Activated CD4-positive, alpha-beta T cell treated with anti-CD3 and anti-CD28 coated beads, Interleukin-2, amount 50 U/mL, for 48 hours (primary cell): ENCODE measurements around the gene PARD3.

Source experiments
- DNase-seq, 2 experiments: peaks; one replicate each; pipeline ENCODE4 v3.0.0-alpha.2; 2020

PARD3 gene

GRCh38 chr10:34736976-34737771, 77.9 kb downstream of the PARD3 start:
- no peak for DNase-seq

- no peak for DNase-seq
Measured at GRCh38 chr10:34734918-34735317, 80.2 kb downstream of the PARD3 start.

- no peak for DNase-seq
Measured at GRCh38 chr10:34732926-34733325, 82.2 kb downstream of the PARD3 start.

GRCh38 chr10:34731885-34732701, 83.0 kb downstream of the PARD3 start:
- DNase-seq, result no peak

GRCh38 chr10:34731213-34731612, 83.9 kb downstream of the PARD3 start:
- no peak for DNase-seq

GRCh38 chr10:34730726-34731125, 84.4 kb downstream of the PARD3 start:
- no peak for DNase-seq

GRCh38 chr10:34729619-34730018, 85.5 kb downstream of the PARD3 start:
- no peak for DNase-seq

- DNase-seq, result no peak
Measured at GRCh38 chr10:34728361-34728760, 86.7 kb downstream of the PARD3 start.

- DNase-seq, result no peak
Measured at GRCh38 chr10:34727595-34728033, 87.5 kb downstream of the PARD3 start.

- DNase-seq, result no peak
Measured at GRCh38 chr10:34726862-34727261, 88.2 kb downstream of the PARD3 start.

GRCh38 chr10:34723750-34724149, 91.3 kb downstream of the PARD3 start:
- no peak for DNase-seq

GRCh38 chr10:34722404-34722803, 92.7 kb downstream of the PARD3 start:
- no peak for DNase-seq

GRCh38 chr10:34721208-34721840, 93.8 kb downstream of the PARD3 start:
- DNase-seq, result no peak

- no peak for DNase-seq
Measured at GRCh38 chr10:34719746-34720145, 95.3 kb downstream of the PARD3 start.

GRCh38 chr10:34719328-34719727, 95.8 kb downstream of the PARD3 start:
- no peak for DNase-seq

- DNase-seq, result no peak
Measured at GRCh38 chr10:34717429-34717828, 97.7 kb downstream of the PARD3 start.

- no peak for DNase-seq
Measured at GRCh38 chr10:34716958-34717357, 98.1 kb downstream of the PARD3 start.

- no peak for DNase-seq
Measured at GRCh38 chr10:34716234-34716633, 98.9 kb downstream of the PARD3 start.

GRCh38 chr10:34715511-34716187, 99.4 kb downstream of the PARD3 start:
- DNase-seq, result no peak

- no peak for DNase-seq
Measured at GRCh38 chr10:34713875-34714274, 101.2 kb downstream of the PARD3 start.

GRCh38 chr10:34711500-34711899, 103.6 kb downstream of the PARD3 start:
- no peak for DNase-seq

- no peak for DNase-seq
Measured at GRCh38 chr10:34710391-34710751, 104.7 kb downstream of the PARD3 start.
